Measurements from ENCODE around the gene ITGAE. TPM values are rescaled to one million over a fixed set of nuclear protein-coding genes. Genes with fewer than 3 reads are reported as not detected.

Gene ITGAE
- total and polyA plus RNA-seq, 10 of the 15 experiments (the other 5 are each of a cell fraction or from before 2014, with no cell fraction given): 13.1 to 161 (median 34.8) TPM

DNA sequence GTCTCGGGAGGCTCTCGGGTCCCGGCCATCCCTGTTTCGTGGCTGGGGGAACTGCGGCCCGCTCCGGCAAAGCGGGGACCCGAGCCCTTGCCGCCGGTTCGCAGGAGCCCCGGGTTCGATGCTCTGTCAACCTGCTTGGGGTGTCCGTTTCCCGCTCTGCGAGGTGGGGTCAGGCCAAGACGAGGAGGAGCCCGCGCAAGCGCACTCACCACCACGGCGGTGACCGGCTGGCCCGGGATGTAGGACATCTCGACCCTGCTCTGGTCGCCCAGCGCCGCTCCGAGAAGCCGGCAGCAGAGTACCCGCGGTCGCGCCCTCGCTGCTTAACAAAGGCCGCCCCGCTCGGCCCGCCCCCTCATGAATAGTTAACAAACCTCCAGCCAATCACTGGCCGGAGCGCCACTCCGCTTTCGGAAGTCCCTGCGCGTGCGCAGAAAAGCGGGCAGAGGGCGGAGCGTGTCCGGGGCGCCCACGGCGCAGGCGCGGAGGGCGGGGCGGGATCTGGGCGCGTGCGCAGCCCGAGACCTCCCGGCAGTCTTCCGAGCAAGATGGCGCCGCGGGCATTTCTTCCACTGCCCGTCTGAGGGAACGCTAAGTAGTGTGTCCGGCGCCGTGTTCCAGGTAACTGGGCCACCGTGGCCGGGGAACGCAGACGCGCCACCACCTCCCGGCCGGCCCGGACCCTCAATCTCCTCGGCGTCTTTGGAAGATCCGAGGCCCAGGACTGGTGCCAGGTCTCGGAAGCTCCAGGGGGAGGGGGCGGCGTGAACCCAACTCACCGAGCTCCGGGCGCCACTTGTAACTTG lies 132.5 kb downstream of the ITGAE start, which contains the start of the genes EMC6 and TAX1BP3 (continued):
- TF ChIP-seq, protein P1, sequence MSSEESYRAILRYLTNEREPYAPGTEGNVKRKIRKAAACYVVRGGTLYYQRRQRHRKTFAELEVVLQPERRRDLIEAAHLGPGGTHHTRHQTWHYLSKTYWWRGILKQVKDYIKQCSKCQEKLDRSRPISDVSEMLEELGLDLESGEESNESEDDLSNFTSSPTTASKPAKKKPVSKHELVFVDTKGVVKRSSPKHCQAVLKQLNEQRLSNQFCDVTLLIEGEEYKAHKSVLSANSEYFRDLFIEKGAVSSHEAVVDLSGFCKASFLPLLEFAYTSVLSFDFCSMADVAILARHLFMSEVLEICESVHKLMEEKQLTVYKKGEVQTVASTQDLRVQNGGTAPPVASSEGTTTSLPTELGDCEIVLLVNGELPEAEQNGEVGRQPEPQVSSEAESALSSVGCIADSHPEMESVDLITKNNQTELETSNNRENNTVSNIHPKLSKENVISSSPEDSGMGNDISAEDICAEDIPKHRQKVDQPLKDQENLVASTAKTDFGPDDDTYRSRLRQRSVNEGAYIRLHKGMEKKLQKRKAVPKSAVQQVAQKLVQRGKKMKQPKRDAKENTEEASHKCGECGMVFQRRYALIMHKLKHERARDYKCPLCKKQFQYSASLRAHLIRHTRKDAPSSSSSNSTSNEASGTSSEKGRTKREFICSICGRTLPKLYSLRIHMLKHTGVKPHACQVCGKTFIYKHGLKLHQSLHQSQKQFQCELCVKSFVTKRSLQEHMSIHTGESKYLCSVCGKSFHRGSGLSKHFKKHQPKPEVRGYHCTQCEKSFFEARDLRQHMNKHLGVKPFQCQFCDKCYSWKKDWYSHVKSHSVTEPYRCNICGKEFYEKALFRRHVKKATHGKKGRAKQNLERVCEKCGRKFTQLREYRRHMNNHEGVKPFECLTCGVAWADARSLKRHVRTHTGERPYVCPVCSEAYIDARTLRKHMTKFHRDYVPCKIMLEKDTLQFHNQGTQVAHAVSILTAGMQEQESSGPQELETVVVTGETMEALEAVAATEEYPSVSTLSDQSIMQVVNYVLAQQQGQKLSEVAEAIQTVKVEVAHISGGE (CRISPR knock-in tag; IDR thresholded peaks at IDR 0.05): no peak
- TF ChIP-seq, protein P2, sequence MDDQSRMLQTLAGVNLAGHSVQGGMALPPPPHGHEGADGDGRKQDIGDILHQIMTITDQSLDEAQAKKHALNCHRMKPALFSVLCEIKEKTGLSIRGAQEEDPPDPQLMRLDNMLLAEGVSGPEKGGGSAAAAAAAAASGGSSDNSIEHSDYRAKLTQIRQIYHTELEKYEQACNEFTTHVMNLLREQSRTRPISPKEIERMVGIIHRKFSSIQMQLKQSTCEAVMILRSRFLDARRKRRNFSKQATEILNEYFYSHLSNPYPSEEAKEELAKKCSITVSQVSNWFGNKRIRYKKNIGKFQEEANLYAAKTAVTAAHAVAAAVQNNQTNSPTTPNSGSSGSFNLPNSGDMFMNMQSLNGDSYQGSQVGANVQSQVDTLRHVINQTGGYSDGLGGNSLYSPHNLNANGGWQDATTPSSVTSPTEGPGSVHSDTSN (IDR thresholded peaks at IDR 0.05; ENCODE audit: insufficient replicate concordance, low read depth, low read length): no peak
- TF ChIP-seq SMARCA5 (IDR thresholded peaks at IDR 0.05): no peak
- TF ChIP-seq, protein P3, sequence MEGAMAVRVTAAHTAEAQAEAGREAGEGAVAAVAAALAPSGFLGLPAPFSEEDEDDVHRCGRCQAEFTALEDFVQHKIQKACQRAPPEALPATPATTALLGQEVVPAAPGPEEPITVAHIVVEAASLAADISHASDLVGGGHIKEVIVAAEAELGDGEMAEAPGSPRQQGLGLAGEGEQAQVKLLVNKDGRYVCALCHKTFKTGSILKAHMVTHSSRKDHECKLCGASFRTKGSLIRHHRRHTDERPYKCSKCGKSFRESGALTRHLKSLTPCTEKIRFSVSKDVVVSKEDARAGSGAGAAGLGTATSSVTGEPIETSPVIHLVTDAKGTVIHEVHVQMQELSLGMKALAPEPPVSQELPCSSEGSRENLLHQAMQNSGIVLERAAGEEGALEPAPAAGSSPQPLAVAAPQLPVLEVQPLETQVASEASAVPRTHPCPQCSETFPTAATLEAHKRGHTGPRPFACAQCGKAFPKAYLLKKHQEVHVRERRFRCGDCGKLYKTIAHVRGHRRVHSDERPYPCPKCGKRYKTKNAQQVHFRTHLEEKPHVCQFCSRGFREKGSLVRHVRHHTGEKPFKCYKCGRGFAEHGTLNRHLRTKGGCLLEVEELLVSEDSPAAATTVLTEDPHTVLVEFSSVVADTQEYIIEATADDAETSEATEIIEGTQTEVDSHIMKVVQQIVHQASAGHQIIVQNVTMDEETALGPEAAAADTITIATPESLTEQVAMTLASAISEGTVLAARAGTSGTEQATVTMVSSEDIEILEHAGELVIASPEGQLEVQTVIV (IDR thresholded peaks at IDR 0.05; ENCODE audit: borderline replicate concordance, partially characterized antibody): no peak
- no peak for TF ChIP-seq EP300 (IDR thresholded peaks at IDR 0.05; ENCODE audit: borderline replicate concordance in 1 of 2, control insufficient read depth in 1 of 2, low read depth in 2 of 2, low read length in 2 of 2)
- TF ChIP-seq, protein P4, sequence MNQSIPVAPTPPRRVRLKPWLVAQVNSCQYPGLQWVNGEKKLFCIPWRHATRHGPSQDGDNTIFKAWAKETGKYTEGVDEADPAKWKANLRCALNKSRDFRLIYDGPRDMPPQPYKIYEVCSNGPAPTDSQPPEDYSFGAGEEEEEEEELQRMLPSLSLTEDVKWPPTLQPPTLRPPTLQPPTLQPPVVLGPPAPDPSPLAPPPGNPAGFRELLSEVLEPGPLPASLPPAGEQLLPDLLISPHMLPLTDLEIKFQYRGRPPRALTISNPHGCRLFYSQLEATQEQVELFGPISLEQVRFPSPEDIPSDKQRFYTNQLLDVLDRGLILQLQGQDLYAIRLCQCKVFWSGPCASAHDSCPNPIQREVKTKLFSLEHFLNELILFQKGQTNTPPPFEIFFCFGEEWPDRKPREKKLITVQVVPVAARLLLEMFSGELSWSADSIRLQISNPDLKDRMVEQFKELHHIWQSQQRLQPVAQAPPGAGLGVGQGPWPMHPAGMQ (IDR thresholded peaks at IDR 0.05; ENCODE audit: borderline replicate concordance): no peak
- 0 out of 2 replicates have a peak, but pooled peaks have one; percentile 16 for TF ChIP-seq MYB (IDR thresholded peaks at IDR 0.05; ENCODE audit: borderline replicate concordance, low read depth, low read length)
- TF ChIP-seq TCF3 (IDR thresholded peaks at IDR 0.05; ENCODE audit: borderline replicate concordance, insufficient read depth, low read depth, low read length): no peak
- no peak for TF ChIP-seq RCOR1 (conservative IDR thresholded peaks at IDR 0.05; ENCODE audit: low read depth, low read length)

Data from GM12878 (cell line).